HG03565 (cell line): Measurements from ENCODE around the gene MTA1.

Source experiments
- ATAC-seq: cut with Tn5 transposase; IDR thresholded peaks from one replicate; pipeline ENCODE4 v1.9.1; 2021; ENCODE audit warnings: mild to moderate bottlenecking, moderate library complexity; ENCODE audit not compliant: unreplicated experiment

MTA1 gene

GRCh38 chr14:105419195-105420091, at the start of gene MTA1:
MTA1 (plus strand) TSS chr14:105419827; CDS start chr14:105420036, 209 bp downstream.
- no peak for ATAC-seq

- ATAC-seq = no peak
These were observed 45.2 kb upstream of the MTA1 start for GRCh38 chr14:105374389-105374788.

GRCh38 chr14:105375635-105376057, 44.0 kb upstream of the MTA1 start:
- ATAC-seq = no peak

GRCh38 chr14:105376521-105377440, 42.8 kb upstream of the MTA1 start:
- no peak for ATAC-seq

GRCh38 chr14:105377555-105378182, 42.0 kb upstream of the MTA1 start:
- ATAC-seq = no peak

- ATAC-seq = no peak
These were observed 41.4 kb upstream of the MTA1 start for GRCh38 chr14:105378199-105378598.

- no peak for ATAC-seq
These were observed 40.5 kb upstream of the MTA1 start for GRCh38 chr14:105378873-105379685.

GRCh38 chr14:105379946-105380345, 39.7 kb upstream of the MTA1 start:
- ATAC-seq = no peak

GRCh38 chr14:105380756-105381155, 38.9 kb upstream of the MTA1 start:
- no peak for ATAC-seq

- no peak for ATAC-seq
These were observed 37.9 kb upstream of the MTA1 start for GRCh38 chr14:105381446-105382342.

- ATAC-seq = no peak
These were observed 37.1 kb upstream of the MTA1 start for GRCh38 chr14:105382343-105383082.

- no peak for ATAC-seq
These were observed 36.4 kb upstream of the MTA1 start for GRCh38 chr14:105383083-105383730.

GRCh38 chr14:105384041-105384557, 35.5 kb upstream of the MTA1 start:
- no peak for ATAC-seq

GRCh38 chr14:105384605-105385321, 34.9 kb upstream of the MTA1 start:
- no peak for ATAC-seq

- no peak for ATAC-seq
These were observed 34.3 kb upstream of the MTA1 start for GRCh38 chr14:105385322-105385637.

GRCh38 chr14:105385698-105386365, 33.8 kb upstream of the MTA1 start:
- no peak for ATAC-seq
